GM04503 (cell line): Measurements from ENCODE around the gene COL7A1.
"Not testable (repeated sequence)": the region's sequence is repeated elsewhere in the genome, so short reads cannot be mapped to it uniquely, and the experiment has no call there.

Source experiments
- DNase-seq: peaks from one replicate; pipeline ENCODE4 v3.0.0-alpha.2; 2012; ENCODE audit warnings: low read depth

The COL7A1 gene

DNA sequence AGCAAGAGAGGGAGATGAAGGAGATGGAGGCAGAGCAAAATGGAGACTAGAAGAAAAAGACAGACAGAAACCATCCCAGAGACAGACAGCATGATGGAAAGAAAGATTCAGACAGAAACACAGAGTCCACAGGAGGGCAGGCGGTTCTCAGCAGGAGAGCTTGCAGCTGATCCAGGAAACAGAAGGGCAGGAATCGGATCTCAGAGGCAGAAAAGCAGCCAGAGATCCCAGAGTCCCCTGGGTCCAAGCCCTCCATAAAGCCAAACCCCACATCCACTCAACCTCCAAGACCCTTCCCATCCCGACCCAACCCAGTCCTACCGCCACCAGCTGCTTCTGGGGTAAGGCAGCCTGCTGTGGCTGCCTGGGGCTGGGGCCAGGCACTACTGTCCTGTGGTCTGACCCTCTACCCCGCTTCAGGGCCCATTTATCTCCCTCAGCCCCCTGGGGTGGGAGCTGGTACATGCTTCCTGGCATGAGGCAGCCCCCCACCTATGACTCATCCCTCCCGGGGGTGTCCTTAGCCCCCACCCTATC is 31.7 kb downstream of the COL7A1 start, which contains the start of gene UCN2:
UCN2 (minus strand) TSS at position 400 of the 537 bp plus-strand sequence. CDS start 657 bp downstream, outside the sequence.
- DNase-seq: no peak

DNA sequence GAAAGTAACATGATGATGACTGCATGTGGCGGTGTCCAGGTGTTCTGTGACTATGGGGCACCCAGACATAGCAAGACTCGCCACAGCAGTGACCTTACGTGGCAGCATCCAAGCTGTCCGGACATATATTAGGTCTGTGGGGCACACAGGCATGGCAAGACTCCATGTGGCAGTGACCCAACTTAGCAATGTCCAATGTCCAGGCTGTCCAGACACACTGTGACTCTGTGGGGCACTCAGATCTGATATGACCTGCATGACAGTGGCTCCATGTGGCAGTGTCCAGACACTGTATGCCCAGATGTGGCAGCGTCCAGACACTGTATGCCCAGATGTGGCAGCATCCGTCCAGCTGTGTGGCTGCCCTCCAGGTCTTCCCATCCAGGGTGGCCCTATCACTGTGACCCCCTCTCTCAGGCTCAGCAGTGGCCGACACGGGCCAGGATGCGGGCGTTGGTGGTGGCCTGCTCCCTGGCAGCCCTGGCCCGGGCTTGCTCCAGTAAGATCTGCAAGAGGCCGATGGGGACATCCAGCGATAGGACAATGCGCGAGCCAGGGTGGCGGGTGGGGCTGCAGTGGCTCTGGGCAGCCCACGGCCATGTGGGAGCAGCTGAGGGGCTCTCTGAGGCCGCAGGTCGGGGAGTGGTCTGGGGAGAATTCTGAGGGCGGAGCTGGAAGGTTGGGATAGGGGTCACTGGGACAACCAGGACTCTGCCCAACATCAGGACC is 32.6 kb downstream of the COL7A1 start:
- no peak for DNase-seq

DNA sequence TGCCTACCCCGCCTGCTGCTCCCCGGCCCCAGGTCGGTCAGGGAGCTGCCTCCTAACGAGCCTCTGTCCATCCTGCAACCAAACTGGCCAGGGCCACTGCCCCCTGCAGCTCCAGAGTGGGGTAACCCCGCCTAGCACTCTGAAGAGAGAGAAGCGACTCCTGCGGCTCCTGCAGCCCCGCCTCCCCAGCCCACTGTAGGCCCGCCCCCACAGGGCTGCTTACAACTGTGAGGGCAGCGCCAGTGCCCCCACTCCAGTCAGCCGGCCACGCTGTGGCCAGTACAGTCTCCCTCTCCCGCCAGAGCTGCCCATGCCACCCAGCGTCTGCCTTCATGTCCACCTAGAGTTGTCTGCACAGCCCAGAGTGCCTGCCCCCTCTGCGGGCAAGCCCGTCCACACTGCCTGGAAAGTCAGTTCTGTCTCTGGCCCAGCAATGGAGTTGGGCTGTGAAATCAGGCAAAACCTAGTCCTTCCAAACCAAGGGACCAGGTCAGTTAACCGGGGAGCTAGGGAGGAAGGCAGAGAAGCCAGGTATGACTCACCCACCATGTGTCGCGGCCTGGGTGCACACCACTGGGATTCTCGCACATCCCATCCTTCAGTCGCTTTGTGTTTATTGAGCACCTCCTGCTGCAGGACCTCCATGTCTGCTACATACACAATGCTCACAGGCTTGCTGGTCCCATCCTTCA is 33.9 kb downstream of the COL7A1 start:
- DNase-seq: no peak

DNA sequence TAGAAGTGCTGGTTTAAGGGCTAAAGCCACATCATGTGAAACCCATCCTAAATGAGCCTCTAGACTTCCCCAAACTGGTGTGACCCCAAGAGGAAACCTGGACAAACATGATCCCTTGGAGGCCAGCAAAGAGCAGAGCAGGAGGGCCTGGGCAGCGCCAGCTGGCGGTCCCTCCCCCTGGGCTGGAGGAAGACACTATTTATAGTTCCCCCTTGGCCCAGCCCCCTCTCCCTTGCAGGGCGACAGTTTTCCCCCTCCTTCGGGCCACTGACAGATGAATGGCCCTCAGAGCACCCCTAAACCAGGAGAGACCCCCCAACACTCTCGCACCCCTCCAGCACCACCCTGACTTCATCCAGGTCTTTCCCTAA is 34.5 kb downstream of the COL7A1 start:
- no peak for DNase-seq

- DNase-seq: no peak
Observed at GRCh38 chr3:48558493-48559134, 36.5 kb downstream of the COL7A1 start.

DNA sequence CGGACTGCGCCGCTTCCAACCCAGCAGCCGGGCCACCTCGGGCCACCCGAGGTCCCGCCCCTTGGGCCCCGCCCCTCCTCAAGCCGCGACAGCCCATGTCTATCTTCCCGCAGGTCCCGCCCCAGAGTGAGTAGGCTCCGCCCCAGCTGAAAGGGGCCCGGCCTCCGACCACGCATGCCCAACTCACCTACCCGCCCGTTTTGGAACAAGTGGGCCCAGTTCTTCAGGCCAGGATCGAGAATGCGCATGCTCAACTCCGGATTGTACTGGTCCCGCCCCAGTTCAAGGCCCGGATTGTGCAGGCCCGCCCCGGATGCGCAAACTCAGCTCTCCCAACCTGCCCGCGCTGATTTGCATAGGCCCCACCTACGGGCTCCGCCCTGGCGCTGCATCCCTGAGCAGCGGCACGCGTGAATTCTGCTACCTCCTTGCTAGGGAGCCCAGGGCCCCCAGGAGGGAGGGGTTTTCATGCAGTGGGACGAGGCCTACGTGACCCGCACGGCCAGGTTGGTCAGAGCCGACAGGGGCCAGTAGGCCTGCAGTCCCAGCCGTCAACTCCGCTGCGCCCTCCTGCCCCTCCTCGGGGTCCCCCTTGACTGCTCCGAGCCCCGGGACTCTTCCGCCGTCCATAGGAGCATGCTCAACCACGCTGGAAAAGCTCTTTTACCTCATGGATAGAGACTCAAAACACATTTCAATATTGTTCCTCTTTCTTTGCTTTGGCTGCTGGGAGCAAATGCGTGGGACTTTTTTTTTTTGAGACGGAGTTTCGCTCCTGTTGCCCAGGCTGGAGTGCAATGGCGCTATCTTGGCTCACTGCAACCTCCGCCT is 38.1 kb downstream of the COL7A1 start, which contains the start of gene PFKFB4:
PFKFB4 (minus strand) TSS at position 8 of the 831 bp plus-strand sequence. CDS start 26 bp downstream, outside the sequence.
- DNase-seq: peak; percentile 93

DNA sequence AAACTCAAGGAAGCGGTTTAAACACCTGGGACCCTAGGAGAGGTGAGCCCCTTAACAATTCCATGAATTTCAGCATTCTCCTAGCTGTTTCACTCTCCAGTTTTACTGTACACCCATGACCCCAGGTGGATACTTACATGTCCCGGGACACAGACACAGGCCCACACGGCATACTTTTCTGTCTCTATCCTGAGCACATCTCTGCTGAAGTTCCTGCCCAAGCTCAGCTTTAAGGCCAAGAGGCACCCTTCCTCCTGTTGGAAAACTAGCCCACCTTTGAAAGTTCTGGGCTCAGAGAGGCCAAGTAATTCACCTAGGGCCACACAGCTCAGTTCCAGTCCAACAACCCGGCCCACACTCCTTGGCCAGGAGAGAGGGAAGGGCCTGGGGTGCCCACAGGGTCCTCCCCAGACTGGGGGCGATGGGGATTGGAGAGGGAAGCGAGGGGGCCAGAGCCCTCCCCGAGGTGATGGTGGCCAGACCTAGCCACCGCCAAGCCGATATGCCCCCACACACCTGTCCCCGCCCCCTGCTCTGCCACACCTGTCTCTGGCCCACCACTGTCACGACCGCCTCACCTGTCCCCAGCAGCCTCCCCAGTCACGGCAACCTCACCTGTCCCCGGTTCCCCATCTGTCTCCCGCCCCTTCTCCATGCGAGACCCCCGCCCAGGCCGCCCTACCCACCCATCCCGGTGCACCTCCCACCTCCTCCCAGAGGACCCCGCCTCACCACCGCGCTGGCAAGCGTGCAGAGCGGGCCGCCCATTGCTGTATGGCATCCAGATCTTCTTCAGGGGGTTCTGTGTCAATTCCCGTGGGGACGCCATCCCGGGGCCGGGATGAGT is 39.0 kb downstream of the COL7A1 start:
- no peak for DNase-seq

- no peak for DNase-seq
Observed at GRCh38 chr3:48555231-48555948, 39.7 kb downstream of the COL7A1 start.

DNA sequence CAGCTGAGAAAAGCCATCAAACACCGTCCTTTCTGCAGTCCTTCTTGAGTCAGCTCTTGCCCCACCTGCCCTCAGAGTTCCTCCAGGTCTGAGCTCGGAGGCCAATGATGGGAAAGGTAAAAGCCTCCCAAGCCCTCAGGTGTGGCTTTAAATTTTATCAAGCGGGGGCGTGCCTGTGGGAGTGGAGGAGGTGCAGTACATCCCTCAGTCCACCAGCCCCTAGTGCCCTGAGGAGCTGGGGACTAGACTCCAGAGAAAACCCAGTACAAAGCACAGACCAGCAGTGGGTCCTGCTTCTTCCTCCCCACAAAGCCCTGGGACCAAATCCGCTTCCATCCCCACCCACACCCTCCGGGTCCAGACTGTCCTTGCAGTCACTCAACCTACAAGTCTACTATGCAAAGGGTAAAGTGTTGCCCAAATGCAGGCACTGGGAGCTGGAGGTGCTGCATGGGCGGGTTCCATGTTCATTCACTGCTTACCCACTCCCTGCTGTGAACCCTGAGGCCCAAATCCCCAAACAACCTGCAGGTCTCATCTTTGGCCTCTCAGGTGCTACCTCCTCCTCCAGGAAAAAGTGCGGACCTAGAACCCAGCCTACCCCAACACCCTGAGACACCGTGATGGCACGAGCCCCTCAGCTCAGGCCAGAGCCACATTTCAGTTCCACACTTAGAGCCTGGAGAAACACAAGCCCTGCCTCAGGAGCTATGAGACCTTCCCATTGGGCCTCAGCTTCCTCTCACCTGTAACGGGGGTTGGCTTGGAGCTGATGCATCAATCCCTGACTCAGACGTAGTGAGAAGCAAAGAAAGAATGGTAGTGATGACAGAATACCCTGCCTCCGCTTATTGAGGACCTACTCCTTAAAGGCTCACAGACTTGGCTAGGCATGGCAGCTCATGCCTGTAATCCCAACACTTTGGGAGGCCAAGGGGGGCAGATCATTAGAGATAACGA is 41.0 kb downstream of the COL7A1 start:
- DNase-seq: no peak

DNA sequence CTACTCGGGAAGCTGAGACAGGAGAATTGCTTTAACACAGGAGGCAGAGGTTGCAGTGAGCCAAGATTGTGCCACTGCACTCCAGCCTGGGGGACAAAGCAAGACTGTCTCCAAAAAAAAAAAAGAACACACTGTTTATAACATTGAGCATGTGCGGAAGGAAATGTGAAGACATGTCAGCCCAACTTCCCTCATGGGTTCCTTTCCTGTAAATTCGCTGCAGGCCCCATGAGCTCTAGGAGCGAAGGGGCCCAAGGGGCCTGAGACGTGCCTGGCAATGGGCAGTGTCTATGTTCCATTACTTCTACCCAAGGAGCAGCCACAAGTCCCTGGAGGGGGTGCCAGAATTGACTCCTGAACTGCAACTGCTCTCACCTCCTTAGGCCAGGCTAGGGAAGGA is 41.8 kb downstream of the COL7A1 start:
- no peak for DNase-seq

GRCh38 chr3:48552111-48552951 is 42.8 kb downstream of the COL7A1 start:
- no peak for DNase-seq

- DNase-seq: not testable (repeated sequence)
Observed at GRCh38 chr3:48551651-48552050, 43.5 kb downstream of the COL7A1 start.

DNA sequence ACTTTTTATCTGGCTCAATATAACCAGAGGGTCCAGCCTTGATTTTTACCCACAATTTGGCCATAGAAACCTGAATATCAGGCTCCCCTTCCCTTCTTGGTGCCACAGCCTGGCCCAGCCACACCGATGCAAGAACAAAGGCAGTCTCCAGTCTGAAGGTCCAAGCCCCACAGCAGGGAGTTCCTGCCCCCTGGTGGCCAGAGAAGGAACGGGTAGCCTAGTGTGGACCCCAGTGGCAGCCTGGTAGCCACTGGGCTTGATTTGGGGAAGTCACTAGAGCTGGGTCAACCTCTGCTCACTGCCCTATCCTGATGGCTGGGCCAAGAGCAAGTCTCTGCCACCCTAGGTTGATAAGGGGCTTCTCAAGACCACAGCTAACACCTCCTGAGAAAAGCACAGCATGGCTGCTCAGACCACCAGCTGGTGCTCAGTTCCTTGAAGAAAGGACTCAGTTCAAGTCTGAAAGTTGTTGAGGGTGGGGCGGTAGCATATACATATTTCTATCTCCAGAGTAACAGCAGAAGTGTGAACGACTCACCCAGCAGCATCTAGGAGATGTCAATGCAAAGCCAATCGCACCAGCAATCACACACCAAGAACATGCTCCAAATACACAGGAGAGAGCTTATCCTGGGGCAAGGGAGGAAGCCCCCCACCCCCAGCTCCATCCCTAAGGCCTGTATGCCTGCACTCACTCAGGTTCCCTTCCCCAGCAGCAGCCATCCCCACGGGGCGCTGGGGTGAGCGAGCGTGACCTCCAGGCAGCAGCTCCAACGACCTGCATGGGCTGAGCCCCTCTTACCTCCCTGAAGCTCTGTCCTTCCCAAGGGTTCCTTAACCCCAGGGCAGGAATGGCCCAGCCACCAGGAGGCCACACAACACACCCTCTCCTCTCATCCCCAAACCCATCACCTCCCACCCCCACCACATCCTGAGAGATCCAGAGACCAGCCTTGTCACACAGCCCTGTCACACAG is 46.1 kb downstream of the COL7A1 start:
- DNase-seq: no peak

GRCh38 chr3:48548126-48548525 is 47.0 kb downstream of the COL7A1 start:
- no peak for DNase-seq

GRCh38 chr3:48546203-48546829 is 48.8 kb downstream of the COL7A1 start:
- no peak for DNase-seq

- DNase-seq: no peak
Observed at GRCh38 chr3:48544141-48544540, 51.0 kb downstream of the COL7A1 start.
